ENCODE data around the gene ERC1. TPM values are rescaled to one million over a fixed set of nuclear protein-coding genes. Genes with fewer than 3 reads are reported as not detected.
"Not testable (repeated sequence)": the region's sequence is repeated elsewhere in the genome, so short reads cannot be mapped to it uniquely, and the experiment has no call there.

Gene ERC1
- total RNA-seq, 2 donors from 2014 or later: 40.3 to 43.0 TPM

DNA sequence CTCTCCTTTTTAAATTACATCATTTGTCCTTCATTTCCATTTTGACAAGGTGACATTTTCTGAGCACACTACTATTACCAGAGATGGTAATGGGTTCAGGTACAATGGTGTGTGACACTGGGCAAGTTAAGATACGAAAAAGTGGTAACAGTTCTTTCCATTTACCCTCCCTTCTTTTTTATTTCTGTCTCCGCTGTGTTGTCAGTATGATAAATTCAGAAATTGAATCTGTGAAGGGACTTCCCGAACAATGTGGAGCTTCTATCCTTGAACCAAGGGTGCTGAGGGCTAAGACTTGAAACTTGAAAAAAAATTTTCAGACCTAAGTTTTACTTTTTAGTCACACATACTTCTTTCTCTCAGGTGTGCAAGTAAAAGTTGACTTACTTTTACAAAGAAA is 103.7 kb downstream of the ERC1 start:
- no peak for DNase-seq (ENCODE audit: low spot score)
- Histone ChIP-seq H3K4me3 (no peak overlapping the region), H3K27me3 (no peaks in the 10 kb centered on the region), H3K4me1 (peaks cover 0 to 9% of the 10 kb centered on the region in 2 donors), H3K27ac (no peak overlapping the region), H3K36me3 (no peaks in the 10 kb centered on the region), H3K9me3 (no peaks in the 10 kb centered on the region)
- TF ChIP-seq, protein P1, sequence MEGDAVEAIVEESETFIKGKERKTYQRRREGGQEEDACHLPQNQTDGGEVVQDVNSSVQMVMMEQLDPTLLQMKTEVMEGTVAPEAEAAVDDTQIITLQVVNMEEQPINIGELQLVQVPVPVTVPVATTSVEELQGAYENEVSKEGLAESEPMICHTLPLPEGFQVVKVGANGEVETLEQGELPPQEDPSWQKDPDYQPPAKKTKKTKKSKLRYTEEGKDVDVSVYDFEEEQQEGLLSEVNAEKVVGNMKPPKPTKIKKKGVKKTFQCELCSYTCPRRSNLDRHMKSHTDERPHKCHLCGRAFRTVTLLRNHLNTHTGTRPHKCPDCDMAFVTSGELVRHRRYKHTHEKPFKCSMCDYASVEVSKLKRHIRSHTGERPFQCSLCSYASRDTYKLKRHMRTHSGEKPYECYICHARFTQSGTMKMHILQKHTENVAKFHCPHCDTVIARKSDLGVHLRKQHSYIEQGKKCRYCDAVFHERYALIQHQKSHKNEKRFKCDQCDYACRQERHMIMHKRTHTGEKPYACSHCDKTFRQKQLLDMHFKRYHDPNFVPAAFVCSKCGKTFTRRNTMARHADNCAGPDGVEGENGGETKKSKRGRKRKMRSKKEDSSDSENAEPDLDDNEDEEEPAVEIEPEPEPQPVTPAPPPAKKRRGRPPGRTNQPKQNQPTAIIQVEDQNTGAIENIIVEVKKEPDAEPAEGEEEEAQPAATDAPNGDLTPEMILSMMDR (IDR thresholded peaks at IDR 0.05): no peak

- Histone ChIP-seq H3K9me3 (no peaks in the 10 kb centered on the region), H3K27me3 (no peaks in the 10 kb centered on the region), H3K4me3 (no peak overlapping the region), H3K36me3 (no peaks in the 10 kb centered on the region), H3K27ac (no peak overlapping the region), H3K4me1 (peaks cover 0 to 2% of the 10 kb centered on the region in 2 donors)
- DNase-seq (ENCODE audit: low spot score): no peak
- TF ChIP-seq, protein P1 (IDR thresholded peaks at IDR 0.05): no peak
Measured at GRCh38 chr12:1099158-1099557, 108.1 kb downstream of the ERC1 start.

GRCh38 chr12:1099618-1100017 is 108.6 kb downstream of the ERC1 start:
- H3K4me1 ChIP-seq; H3K27ac ChIP-seq; H3K4me3 ChIP-seq; H3K9me3 ChIP-seq; DNase-seq (ENCODE audit: low spot score); H3K36me3 ChIP-seq; H3K27me3 ChIP-seq: not testable (repeated sequence)

- no peaks in the 10 kb centered on the region for H3K36me3 ChIP-seq
- no peak for DNase-seq (ENCODE audit: low spot score)
- peaks cover 0 to 4% of the 10 kb centered on the region in 2 donors for H3K4me1 ChIP-seq
- H3K9me3 ChIP-seq: no peaks in the 10 kb centered on the region
- H3K27ac ChIP-seq: no peak overlapping the region
- H3K4me3 ChIP-seq: no peak overlapping the region
- H3K27me3 ChIP-seq: no peaks in the 10 kb centered on the region
- TF ChIP-seq, protein P1 (IDR thresholded peaks at IDR 0.05): no peak
Measured at GRCh38 chr12:1102115-1102514, 111.1 kb downstream of the ERC1 start.

DNA sequence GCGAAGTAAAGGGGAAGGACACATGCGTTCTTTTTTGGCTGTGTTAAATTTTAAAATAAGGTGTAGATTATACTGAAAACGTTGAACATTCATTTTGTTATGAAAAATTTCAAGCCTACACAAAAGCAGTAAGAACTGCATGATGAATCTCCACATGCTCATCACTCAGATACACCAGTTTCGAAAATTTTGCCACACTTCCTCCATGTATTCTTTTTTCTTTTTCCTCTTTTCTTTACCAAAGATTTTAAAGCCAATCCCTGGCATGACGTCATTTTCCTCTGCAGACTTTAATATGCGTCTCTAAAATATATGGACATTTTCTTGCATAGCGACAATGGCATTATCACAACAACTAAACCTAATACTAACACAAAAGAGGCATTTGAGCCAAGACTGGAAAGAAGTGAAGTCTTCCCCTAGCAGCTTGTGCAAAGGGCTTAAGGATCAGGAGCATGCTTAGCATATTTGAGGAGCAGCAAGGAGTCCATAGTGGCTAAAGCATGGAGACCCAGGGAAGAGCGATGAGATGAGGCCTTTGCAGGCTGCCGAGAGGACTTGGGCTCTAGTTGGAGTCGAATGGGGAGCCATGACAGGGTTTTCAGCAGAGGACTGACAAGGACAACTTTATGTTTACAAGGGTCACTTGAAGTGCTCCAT is 111.9 kb downstream of the ERC1 start:
- Histone ChIP-seq H3K9me3 (no peaks in the 10 kb centered on the region), H3K4me1 (peaks cover 0 to 4% of the 10 kb centered on the region in 2 donors), H3K4me3 (no peak overlapping the region), H3K27ac (no peak overlapping the region), H3K36me3 (no peaks in the 10 kb centered on the region), H3K27me3 (no peaks in the 10 kb centered on the region)
- no peak for DNase-seq (ENCODE audit: low spot score)
- TF ChIP-seq, protein P1 (IDR thresholded peaks at IDR 0.05): no peak

DNA sequence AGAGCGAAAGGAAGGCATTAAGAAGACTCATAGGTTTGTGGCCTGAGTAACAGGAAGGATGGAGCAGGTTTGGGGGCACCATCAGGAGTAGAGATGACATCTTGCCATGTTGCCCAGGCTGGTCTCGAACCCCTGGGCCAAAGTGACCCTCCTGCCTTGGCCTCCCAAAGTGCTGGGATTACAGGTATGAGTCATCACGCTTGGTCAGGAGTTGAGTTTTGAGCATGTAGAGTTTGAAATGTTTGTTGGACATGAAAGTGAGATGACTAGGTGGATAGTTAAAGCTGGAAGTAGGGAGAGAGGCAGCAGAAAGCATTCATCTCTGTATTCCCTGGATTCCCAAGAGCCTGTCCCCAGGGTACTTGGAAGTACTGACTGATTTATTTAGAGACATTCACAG is 112.6 kb downstream of the ERC1 start:
- H3K4me1 ChIP-seq: peaks cover 0 to 4% of the 10 kb centered on the region in 2 donors
- TF ChIP-seq, protein P1 (IDR thresholded peaks at IDR 0.05): no peak
- no peak overlapping the region for H3K27ac ChIP-seq
- DNase-seq (ENCODE audit: low spot score): no peak
- H3K4me3 ChIP-seq: no peak overlapping the region
- H3K36me3 ChIP-seq: no peaks in the 10 kb centered on the region
- H3K27me3 ChIP-seq: no peaks in the 10 kb centered on the region
- no peaks in the 10 kb centered on the region for H3K9me3 ChIP-seq

Measured in right atrium auricular region (tissue), 2 donors.